ENCODE results near the gene PAF1.
A peak's percentile ranks its signal among the peaks of the same experiment; 100 is the strongest.
"Not testable (repeated sequence)": the region's sequence is repeated elsewhere in the genome, so short reads cannot be mapped to it uniquely, and the experiment has no call there.

The PAF1 gene

DNA sequence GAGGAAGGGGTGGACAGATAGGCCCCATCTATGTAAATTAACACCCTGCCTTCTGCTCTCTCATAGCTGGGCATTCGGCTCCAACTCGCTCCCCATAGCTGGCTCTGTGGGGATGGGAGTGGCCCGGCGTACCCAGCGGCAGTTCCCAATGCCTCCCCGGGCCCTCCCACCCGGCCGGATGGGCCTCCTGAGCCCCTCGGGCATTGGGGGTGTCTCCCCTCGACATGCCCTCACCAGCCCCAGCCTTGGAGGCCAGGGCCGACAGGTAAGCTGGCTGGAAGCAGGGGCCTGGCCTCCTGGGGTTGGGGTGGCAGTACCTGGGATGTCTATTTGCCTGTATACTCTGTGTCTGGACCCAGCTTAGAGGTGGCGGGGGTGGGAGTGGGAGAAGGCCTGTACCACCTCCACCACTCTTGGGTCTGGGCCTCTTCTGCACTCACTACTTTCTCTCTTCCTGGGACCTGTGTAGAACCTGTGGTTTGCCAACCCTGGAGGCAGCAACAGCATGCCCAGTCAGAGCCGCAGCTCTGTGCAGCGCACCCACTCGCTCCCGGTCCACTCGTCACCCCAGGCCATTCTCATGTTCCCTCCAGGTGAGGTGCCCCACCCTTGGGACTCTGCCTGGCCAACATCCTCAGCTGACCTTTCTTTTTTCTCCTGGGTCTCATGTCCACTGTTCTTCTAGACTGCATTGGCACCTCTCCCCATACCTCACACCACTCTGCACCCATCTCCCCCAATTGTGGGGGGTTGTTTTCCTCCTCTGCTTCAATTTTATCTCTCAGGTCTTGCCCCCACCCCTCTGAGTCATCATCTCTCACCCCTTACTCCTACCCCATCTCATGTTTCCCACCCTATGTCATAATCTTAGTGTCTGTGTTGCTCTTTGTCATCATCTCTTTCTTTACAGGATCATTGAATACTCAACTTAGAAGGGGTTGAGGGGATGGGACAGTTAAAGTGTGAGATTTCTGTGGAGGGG, 10.1 kb downstream of the PAF1 start:
- no peak for DNase-seq

DNA sequence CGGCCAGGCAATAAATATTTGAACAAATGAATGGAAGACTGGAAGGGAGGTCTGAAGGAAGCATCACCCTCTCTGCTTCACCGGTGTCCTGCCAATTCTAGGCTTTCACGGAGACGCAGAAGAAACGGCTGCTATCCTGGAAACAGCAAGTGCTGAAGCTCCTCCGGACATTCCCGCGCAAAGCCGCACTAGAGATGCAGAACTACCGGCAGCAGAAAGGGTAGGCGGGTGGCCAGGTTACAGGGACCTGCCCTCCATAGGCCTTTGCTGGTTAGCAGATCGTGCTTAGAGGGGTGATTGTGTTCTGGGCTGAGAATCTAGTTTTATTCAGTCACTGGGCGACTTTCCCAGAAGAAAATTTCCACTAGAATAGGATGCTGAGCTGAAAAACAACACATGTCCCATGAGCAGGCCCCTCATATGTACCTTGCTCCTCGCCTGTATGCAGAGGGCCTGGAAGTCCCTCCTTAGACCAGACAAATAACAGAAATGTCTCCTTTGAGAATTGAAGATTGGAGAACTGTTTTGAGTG, 11.0 kb downstream of the PAF1 start:
- no peak for DNase-seq

DNA sequence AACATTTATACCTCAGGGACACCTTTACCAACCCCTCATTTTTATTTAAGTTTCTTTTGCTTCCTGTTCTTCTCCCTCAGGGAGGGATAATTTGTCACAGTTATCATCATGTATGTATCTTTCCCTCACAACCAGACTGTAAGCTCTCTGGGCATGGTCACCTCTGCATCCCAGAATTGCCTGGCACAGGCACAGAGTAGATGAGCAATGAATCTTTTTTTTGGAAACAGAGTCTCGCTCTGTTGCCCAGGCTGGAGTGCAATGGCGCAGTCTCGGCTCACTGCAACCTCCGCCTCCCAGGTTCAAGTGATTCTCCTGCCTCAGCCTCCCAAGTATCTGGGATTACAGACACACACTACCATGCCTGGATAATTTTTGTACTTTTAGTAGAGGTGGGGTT, 11.5 kb downstream of the PAF1 start:
- DNase-seq = not testable (repeated sequence)

DNA sequence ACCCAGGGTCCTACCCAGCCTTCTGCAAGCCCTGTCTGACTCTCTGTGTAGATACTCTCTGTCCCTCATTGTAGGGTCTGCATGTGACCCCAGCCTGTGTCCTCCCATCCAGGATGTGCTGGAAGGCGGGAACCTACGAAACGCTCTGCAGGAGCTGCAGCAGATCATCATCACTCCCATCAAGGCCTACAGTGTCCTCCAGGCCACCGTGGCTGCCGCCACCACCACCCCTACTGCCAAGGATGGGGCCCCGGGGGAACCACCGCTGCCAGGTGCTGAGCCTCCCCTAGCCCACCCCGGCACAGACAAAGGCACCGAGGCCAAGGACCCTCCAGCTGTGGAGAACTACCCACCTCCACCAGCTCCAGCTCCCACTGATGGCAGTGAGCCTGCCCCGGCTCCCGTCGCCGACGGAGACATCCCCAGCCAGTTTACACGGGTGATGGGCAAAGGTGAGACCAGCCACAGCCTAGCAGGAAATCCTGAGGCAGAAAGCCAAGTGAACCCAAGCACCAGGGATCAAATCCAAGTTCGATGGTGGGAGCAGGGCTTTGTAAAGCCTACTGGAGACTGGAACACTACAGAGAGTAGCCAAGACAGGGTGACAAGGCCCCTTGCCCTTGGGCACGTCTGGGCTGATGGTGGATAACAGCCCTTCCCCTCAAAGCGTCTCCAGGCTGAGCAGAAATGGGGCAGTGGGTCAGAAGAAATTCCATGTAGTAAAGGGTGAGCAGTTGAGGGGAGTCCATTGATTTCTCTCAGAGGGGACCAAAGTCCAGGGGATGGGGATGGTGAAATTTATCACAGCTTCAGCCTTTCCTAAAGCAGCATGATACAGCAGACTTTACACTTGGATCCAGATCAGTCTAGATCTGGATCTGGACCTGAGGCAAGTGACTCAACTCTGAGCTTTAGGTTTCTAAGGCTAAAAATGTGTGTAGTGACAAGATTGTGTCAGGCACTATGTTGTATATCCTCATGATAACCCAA, 13.2 kb downstream of the PAF1 start:
- DNase-seq = no peak

DNA sequence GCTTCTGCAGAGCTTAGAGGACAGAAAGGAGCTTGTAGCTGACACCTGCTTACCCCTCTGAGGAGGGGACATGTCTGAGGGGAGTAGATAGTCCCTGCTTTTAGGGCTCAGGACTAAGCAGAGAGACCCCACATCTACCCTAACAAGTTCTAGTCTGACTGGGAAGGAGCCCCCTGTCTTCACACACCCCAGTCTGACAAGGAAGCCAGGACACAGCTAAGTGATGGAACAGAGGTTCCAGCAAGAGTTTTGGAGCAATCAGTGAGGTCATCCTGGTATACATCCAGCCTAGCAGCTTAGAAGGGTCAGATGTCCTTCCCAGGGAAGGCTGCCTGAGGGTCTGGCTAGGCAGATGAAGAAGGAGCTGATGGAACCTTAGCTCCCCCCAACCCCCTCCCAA, 15.0 kb downstream of the PAF1 start:
- DNase-seq = no peak

DNA sequence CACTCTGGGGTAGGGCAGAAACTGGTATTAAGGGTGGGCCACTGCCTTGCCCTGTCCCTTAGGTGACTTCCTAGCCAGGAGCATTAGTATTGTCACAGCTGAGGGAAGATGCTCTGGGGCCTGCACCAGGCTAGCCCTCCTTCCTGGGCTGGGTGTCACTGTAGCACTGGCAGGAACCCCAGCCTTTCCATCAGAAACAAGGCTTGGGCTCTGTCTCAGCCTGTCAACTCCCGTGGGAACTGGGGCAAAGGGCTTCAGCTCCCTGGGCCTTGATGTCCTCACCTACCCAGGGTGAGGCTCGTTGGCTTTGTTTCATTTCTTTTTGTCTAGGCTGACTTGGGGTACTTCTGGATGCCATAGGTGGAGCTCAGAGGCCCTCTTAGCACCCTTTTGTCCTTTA, 18.0 kb downstream of the PAF1 start:
- DNase-seq = no peak

DNA sequence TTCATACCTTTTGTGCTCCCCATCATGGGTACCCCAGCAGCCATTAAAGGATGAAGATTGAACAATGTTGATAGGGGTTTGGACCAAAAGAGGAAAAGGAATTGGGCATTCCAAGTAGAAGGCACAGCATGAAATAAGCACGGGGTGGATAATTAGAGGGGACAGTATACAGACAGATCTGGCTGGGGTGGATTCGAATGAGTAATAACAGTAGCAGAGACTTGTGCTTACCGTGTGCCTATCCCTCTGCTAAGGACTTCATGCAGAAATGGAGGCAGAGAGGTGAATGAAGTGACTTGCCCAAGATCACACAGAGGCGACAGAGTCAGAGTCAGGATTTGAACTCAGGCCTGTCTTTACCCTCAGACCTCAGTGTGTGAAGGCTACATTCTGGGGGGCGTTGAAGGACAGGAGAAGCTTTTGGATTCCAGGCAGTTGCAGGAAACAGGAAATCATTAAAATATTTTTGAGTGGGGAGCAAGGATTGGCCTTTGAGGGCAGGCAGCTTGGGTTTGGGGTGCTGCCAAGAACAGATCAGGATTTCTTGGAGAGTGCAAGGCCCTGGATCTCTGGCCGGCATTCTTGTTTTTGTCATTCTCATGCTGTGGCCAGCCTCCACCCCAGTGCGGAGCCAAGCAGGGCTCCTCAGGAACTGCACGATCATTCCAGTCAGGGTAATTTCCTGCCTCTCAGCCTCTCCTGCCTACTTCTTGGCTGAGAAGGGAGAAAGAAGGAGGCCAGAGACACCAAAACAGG, 18.7 kb downstream of the PAF1 start:
- DNase-seq = no peak

DNA sequence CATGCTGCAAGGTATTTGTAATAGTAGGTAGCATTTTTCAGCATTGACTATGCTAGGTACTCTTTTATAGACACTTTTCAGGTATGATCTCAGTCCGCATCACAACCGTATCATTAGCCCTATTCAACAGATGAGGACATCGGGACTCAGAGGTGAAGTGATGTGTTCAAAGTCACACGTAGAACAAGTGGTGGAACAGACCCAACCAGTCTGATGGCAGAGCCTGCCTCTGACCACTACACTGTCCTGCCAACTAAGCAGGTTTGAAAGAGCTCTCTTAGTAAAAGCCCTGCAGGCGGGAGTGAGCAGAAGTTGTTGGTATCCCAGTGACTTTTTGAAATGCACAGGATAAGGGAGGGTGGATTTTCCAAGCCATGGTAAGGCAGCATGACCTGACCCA, 20.2 kb downstream of the PAF1 start:
- no peak for DNase-seq

DNA sequence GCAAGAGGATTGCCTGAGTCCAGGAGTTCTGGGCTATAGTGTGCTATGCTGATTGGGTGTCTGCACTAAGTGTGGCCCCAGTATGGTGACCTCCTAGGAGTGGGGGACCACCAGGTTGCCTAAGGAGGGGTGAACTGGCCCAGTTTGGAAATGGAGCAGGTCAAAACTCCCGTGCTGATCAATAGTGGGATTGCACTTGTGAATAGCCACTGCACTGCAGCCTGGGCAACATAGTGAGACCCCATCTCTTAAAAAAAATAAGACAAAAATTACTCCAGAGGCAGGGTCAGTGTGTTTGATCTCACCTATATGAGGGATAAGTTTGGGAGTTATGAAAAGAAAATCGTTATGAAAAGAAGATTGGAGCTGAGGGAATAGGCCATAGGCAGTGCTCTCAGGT, 21.7 kb downstream of the PAF1 start:
- no peak for DNase-seq

DNA sequence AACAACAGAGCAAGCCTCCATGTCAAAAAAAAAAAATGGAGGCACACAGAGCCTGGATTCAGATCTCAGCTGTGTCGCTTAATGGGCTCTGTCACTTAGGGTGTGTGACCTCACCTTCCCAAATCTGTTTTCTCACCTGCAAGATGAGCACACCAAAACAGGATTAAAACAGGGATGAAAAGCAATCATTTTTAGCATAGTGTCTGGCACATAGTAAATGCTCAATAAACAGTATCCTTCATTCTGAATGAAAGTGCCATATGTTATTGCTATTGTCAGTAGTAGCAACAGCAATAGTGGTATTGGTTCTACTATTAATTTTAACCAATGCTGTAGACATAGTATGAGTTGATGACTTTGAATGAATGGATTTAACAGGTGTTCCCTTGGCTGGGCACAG, 25.4 kb downstream of the PAF1 start:
- no peak for DNase-seq

DNA sequence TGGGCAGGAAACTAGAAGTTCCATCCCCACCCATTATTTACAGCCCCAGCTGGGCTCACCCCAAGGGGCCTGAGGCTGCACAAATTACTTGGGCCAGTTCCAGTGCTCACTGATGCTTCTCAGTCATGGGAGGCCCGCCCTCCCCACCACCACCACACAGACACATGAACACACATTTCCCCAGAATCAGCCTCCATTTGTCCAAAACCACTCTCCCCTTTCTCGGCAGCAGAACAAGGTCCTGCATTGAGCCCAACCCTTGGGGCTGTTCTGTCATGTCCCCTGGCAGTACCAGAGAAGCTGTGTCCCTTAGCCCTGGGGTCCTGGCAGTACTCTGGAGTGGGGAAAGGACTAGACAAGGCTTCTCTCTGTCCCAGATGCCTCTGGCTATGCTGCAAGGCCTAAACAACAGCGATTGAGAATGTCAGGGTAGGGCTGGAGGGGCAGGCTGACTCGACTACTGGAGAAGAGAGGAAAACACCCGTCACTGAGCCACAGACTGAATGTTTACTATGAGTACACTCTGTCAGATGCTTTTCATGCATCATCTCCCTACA, 26.9 kb downstream of the PAF1 start:
- no peak for DNase-seq

DNA sequence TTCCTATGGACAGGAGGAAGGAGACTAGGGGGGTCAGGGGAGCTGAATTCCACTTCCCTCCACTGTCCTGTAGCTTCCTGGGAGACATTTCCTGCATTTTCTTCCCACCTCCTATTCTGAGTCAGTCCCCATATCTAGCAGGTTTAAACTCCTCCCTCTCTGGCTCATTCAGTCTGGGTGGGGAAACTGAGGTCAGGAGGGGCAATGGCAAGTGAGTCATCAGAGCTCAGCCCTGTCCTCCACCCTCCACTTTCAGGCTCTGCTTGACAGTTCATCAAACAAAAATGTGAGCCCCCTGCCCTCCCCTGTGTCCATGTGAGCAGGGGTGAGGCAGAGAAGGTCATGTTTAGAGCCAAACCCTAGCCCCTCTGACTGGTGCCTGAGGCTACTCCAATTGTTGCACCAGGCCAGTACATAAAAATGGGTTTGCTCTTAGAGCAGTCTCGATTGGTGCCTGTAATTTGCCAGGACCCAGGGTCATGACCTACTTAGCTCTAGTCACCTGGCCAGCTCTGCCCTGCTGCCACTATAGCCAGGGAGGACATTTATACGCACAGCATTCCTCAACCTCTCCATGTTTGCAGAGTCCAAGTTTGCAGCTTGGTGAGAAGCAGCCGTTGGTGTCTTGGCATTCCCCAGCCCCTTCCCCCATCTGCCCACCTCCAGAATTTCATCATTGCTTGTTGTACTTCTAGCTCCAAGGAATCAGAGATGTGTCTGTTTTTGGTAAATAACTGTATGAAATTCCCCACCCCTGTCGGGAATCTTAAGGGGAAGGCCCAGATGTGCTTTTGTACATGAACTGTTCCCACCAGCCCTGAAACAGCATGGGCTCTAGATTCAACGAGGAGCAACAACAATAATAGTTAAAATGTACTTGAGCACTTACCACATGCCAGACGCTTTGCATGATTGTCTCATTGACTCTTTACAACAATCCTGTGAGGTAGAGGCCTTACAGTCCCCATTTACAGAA, 27.9 kb downstream of the PAF1 start:
- no peak for DNase-seq

DNA sequence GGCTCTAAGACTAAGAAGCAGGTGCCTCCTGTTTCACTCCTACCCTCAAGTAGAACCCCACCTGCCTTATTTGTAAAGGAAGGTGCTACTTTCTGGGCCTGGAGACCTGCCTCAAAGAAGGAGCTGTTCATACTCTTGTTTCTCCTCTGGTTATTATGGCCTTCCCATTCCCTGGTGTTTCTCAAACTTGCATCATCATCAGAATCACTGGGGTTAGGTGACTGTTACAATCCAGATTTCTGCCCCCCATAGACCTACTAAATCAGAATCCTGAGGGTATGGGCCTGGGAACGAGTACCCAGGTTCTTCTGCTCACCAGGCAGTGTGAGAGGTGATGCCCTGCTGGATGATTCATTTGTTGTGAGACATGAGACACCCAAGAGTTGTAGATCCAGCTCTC, 30.3 kb downstream of the PAF1 start:
- DNase-seq = no peak

DNA sequence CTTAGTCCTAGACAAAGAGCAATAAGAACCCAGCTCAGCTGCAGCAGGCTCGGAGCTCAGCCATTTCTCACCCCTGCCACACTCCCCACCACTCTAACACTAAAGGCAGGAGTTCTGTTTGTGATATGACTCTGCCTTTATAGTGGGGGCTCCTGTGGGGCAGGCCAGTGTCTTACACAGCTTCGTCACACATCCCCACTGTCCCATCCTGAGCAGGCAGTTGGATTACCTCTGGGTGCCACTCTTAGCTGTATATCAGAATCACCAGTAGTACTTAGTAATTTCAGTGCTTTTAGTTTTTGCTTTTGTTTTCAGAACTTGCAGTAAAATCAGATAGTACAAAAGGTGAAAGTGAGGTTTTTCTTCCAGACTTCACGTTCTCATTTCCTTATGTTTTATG, 31.9 kb downstream of the PAF1 start:
- DNase-seq = no peak

DNA sequence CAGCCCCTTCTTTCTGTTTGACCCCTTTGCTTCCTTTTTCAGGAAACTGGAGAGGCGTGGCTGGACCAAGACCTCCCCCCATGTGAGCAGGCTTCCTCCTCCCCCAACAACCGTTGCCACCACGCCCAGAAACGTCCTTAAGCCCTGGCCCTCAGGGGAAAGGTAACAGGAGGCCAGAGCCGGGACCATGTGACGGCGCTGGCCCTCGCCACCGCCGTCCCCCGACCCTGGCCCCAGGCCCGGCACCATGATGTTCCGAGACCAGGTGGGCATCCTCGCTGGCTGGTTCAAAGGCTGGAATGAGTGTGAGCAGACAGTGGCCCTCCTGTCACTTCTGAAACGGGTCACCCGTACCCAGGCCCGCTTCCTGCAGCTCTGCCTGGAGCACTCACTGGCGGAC, 34.3 kb downstream of the PAF1 start:
- no peak for DNase-seq

DNA sequence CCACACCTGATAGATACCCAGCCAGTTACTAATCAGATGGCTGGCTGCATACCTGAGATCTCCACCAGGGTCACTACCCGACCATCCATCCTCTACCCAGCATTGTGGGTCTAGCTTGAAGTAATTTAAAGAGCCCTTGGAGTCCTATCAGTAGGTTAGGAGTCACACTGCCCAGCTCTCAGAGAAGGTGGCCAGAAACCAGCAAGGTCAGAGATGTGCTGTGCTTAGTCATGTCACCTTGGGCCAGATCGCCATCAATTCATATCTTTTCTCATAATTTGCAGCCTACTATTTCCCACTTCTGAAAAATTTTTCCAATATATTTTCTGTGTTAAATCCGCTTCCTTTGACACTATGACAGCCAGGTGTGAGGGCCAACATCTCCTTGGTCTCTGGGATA, 34.8 kb downstream of the PAF1 start:
- no peak for DNase-seq

DNA sequence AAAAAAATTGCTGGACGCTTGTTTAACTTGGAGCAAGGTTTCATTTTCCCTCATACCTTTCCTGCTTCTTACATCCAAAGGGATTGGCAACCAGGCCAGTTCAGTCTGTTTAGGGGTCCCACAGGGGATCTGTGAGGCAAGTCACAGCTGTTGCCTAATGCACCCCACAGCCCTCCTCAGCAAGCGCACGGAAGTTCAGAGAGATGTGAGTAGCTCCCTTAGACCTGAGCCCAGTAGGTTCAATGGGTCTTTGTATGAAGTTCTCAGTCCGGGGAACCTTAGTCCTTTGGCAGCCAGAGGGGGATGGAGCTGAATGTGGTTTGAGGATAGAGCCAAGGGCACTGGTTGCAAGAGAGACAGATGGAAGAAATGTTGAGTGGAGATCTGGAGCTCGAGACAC, 35.7 kb downstream of the PAF1 start:
- DNase-seq = no peak

DNA sequence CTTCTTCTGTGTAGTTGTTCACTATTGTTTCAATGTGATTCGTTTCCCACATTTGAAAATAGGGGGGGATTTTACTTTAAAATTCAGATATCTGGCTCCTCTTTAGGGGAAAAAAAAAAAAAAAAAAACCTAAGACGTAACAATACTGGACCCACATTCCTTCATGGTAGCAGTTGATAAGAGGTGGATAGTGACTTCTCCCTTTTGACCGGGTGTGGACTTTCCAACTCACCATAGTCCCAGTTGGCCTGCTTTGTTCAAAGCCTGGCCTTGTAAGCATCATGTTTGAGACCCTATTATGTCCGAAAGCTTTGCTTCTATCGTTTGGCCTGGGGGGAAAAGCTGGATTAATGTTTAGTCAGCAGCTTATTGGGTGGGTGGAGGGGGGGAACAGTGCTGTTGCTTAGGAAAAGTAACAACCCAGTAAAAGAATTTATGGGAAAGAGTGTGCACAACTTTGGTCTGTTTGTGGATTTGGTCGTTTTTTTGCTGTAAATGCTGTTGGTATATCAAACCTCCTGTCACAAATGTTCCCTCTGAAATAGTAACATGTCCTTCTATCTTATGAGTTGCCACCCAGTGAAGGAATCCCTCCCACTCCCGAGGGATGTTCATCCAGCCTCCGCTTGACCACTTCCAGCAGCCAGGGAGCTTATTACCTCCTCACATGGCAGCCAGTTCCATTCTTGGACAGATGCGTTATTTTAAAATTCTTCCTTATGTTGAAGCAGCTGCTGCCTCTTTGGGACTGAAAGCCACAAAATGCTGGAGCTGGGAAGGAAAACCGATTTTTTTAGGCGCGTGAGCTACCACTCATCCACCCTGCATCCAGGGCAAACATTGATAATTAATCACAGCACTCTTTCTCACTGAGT, 38.3 kb downstream of the PAF1 start:
- no peak for DNase-seq

DNA sequence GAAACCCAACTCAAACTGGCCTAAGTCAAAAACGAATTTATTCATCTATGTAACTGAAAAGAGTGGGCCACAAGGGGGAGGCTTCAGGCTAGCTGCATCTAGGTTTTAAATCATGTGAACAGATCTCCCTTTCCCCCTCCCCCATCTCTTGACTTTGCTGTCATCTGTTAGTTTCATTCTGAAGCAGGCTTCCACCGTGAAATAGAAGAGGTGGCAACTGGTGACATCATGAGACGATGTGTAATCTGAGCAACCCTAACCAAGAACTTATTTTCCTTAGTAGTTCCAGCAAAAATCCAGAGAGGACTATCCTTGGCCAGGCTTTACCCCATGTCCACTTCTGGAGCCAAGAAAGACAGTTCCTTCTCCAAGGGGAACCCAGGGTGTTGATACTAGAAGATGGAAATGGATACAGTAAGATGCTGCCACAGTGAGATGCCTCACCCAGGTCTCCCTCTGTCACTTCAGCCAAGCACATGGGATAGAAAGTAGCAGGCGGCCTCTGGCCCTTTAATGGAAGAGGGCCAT, 39.3 kb downstream of the PAF1 start:
- peak; percentile 93 for DNase-seq

DNA sequence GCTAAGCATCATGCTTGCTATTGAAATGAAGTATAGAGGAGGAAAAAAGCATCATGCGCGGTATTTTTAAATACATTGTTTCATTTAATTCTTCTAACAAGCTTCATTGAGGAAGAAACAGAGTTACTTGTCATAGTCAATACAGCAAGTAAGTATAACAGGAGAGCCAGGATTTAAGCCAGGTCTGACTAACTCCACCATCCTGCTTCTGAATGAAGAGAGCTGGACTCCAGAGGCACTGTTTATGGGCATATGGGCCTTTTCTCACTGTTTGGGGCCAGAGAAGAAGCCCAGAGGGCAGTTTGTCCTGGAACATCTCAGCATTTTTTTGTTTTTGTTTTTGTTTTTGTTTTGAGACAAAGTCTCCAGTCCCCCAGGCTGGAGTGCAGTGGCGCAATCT, 40.8 kb downstream of the PAF1 start:
- DNase-seq = no peak

Data from activated CD4-positive, alpha-beta T cell treated with anti-CD3 and anti-CD28 coated beads, Interleukin-2, Interleukin-6, amounts not matched to agents 100 ng/mL and 50 ng/mL, durations not matched to agents 16 hours and 8 hours (primary cell).